SK-N-SH (cell line): ENCODE data around the gene PTPRJ. TPM values are rescaled to one million over a fixed set of nuclear protein-coding genes. Genes with fewer than 3 reads are reported as not detected.

Experiments
- CTCF ChIA-PET: fragments of 300-600, 350-600 bp; formaldehyde crosslinking; extraction: SDS; loops from one replicate; lab custom pipeline; 2021; lab: Yijun Ruan, JAX
- POLR2A ChIA-PET: fragments of 350-600 bp; sonication (Branson Sonifier 250); formaldehyde crosslinking; extraction: SDS; loops from one replicate; lab custom pipeline; 2020; ENCODE audit warnings: antibody characterized with exemption, inconsistent platforms; lab: Yijun Ruan, JAX
- DNase-seq: peaks from one replicate; pipeline ENCODE4 v3.0.0; 2012
- H2AFZ ChIP-seq: fragments of 200-600 bp; sonication (generic); 2 replicates; pipeline ENCODE4 v1.8.1; 2016; ENCODE audit warnings: antibody characterized with exemption, mild to moderate bottlenecking, low read depth
- H3F3A ChIP-seq: fragments of 200-600 bp; sonication (generic); replicated peaks from 2 replicates; pipeline ENCODE3; 2016; ENCODE audit warnings: antibody characterized with exemption, mild to moderate bottlenecking; ENCODE audit not compliant: insufficient read depth
- H3K27ac ChIP-seq, 2 experiments: fragments of 200-500 bp in 1 of 2; fragments of 200-600 bp in 1 of 2; sonication (Bioruptor generic) in 1 of 2; sonication (generic), shearing (Covaris generic) in 1 of 2; 2 replicates each; pipeline versions ENCODE4 v1.5.1 to v1.6.1; 2014 to 2016; ENCODE audit warnings: low read depth in 2 of 2, inconsistent platforms in 1 of 2, low read length in 1 of 2, mild to moderate bottlenecking in 1 of 2, mixed read lengths in 1 of 2
- H3K27me3 ChIP-seq: fragments of 200-600 bp; sonication (generic), shearing (Covaris generic); 2 replicates; pipeline ENCODE4 v1.6.1; 2016; ENCODE audit warnings: mixed run types; ENCODE audit not compliant: insufficient read depth
- H3K36me3 ChIP-seq, 2 experiments: fragments of 200-500 bp in 1 of 2; fragments of 200-600 bp in 1 of 2; sonication (Bioruptor generic) in 1 of 2; sonication (generic) in 1 of 2; replicated peaks in 1 of 2; 2 replicates each; pipeline versions ENCODE3 to v1.5.1; 2014 to 2016; ENCODE audit warnings: low read length in 1 of 2, mild to moderate bottlenecking in 1 of 2; ENCODE audit not compliant: insufficient read depth in 2 of 2, control insufficient read depth in 1 of 2
- H3K4me1 ChIP-seq, 2 experiments: fragments of 200-500 bp in 1 of 2; fragments of 200-600 bp in 1 of 2; sonication (Bioruptor generic) in 1 of 2; sonication (generic), shearing (Covaris generic) in 1 of 2; 2 replicates each; pipeline versions ENCODE4 v1.5.1 to v1.6.1; 2014 to 2016; ENCODE audit warnings: low read depth in 1 of 2, low read length in 1 of 2, mixed run types in 1 of 2; ENCODE audit not compliant: insufficient read depth in 2 of 2, control insufficient read depth in 1 of 2
- H3K4me2 ChIP-seq: fragments of 200-600 bp; sonication (generic), shearing (Covaris generic); 2 replicates; pipeline ENCODE4 v1.6.1; 2017; ENCODE audit warnings: mixed run types
- H3K4me3 ChIP-seq, 2 experiments: fragments of 200-500 bp in 1 of 2; fragments of 200-600 bp in 1 of 2; sonication (Bioruptor generic) in 1 of 2; sonication (generic), shearing (Covaris generic) in 1 of 2; 2 replicates each; pipeline versions ENCODE4 v1.5.1 to v1.8.1; 2014 to 2016; ENCODE audit warnings: low read depth in 2 of 2, inconsistent platforms in 1 of 2, low read length in 1 of 2, mild to moderate bottlenecking in 1 of 2, mixed read lengths in 1 of 2, moderate library complexity in 1 of 2
- H3K79me2 ChIP-seq: fragments of 200-600 bp; sonication (generic); 2 replicates; pipeline ENCODE4 v1.8.1; 2017; ENCODE audit warnings: mild to moderate bottlenecking; ENCODE audit not compliant: insufficient read depth
- H3K9ac ChIP-seq: fragments of 200-600 bp; sonication (generic); 2 replicates; pipeline ENCODE4 v1.6.1; 2017; ENCODE audit warnings: mixed run types
- H3K9me2 ChIP-seq: fragments of 200-600 bp; sonication (generic); 2 replicates; pipeline ENCODE4 v1.6.1; 2017; ENCODE audit warnings: mixed run types
- H3K9me3 ChIP-seq: fragments of 200-600 bp; sonication (generic); 2 replicates; pipeline ENCODE4 v1.6.1; 2017; ENCODE audit warnings: mixed run types, mild to moderate bottlenecking, moderate library complexity
- H4K20me1 ChIP-seq: fragments of 200-600 bp; sonication (generic); 2 replicates; pipeline ENCODE4 v1.6.1; 2017; ENCODE audit warnings: mild to moderate bottlenecking, mixed run types; ENCODE audit not compliant: insufficient read depth
- CTCF ChIP-seq: fragments of 200-600 bp; sonication (generic); IDR thresholded peaks from 2 replicates; pipeline ENCODE4 v1.6.1; 2017; ENCODE audit warnings: antibody characterized with exemption, mild to moderate bottlenecking, moderate library complexity
- FOXM1 ChIP-seq: IDR thresholded peaks from 2 replicates; pipeline ENCODE4 v1.4.0; 2012; ENCODE audit warnings: low read depth, mild to moderate bottlenecking
- GATA2 ChIP-seq: sonication (generic); formaldehyde crosslinking; IDR thresholded peaks from 2 replicates; pipeline ENCODE4 v1.5.0; 2020; ENCODE audit warnings: mild to moderate bottlenecking, missing genetic modification reagents
- PBX3 ChIP-seq: IDR thresholded peaks from 2 replicates; pipeline ENCODE4; 2012
- RCOR1 ChIP-seq: fragments of 150-350 bp; IDR thresholded peaks from 2 replicates; pipeline ENCODE4 v1.6.1; 2017; ENCODE audit warnings: antibody characterized with exemption, low read length
- REST ChIP-seq: IDR thresholded peaks from 2 replicates; pipeline ENCODE4 v1.6.1; 2012; ENCODE audit warnings: mild to moderate bottlenecking, low read depth, low read length, moderate library complexity
- RFX5 ChIP-seq: IDR thresholded peaks from 2 replicates; pipeline ENCODE4 v1.6.1; 2012; ENCODE audit warnings: mild to moderate bottlenecking, improper control_type of control experiment, low read length
- RXRA ChIP-seq: IDR thresholded peaks from 2 replicates; pipeline ENCODE4 v1.4.0; 2012; ENCODE audit warnings: low read depth, mild to moderate bottlenecking, borderline replicate concordance
- SMC3 ChIP-seq: IDR thresholded peaks from 2 replicates; pipeline ENCODE4 v1.6.1; 2012; ENCODE audit warnings: low read depth, low read length, improper control_type of control experiment
- TAF1 ChIP-seq: IDR thresholded peaks from 2 replicates; pipeline ENCODE4 v1.6.1; 2012; ENCODE audit warnings: low read depth, mild to moderate bottlenecking, low read length, moderate library complexity, borderline replicate concordance
- TEAD4 ChIP-seq: IDR thresholded peaks from 2 replicates; pipeline ENCODE4 v1.4.0; 2012; ENCODE audit warnings: mild to moderate bottlenecking, borderline replicate concordance; ENCODE audit not compliant: insufficient read depth
- YY1 ChIP-seq: IDR thresholded peaks from 2 replicates; pipeline ENCODE4 v1.4.0; 2012; ENCODE audit warnings: low read depth, mild to moderate bottlenecking
- WGBS: methylation state at CpG from one replicate; pipeline ENCODE4 v1.1.6; 2017; ENCODE audit warnings: low lambda C conversion rate; 5-methylcytosine and 5-hydroxymethylcytosine counted together
- polyA plus RNA-seq, 3 experiments: library from polyadenylated mRNA; depleted of rRNA; stranded (reverse); fragments of >200 nt; gene quantifications; 2 replicates each; pipeline ENCODE4 v1.2.3, GENCODE V29; 2012

Gene PTPRJ
- polyA plus RNA-seq, 1 of the 3 experiments (the other 2 are of a cell fraction), result 4.5 TPM

- Histone ChIP-seq H3K27me3 (no peaks in the 10 kb centered on the region), H4K20me1 (peaks cover 8% of the 10 kb centered on the region; the same call in 1 of the 2 replicates), H3F3A (no peaks in the 10 kb centered on the region), H3K9me3 (no peaks in the 10 kb centered on the region), H3K4me3 (no peak overlapping the region), H3K9ac (no peak overlapping the region), H3K4me1 (peaks cover 0 to 21% of the 10 kb centered on the region in 2 experiments; a peak in 1 of 4 replicates), H3K9me2 (no peaks in the 10 kb centered on the region), H2AFZ (no peak overlapping the region), H3K27ac (no peak overlapping the region), H3K79me2 (peaks cover 72% of the 10 kb centered on the region), H3K36me3 (no peaks in the 10 kb centered on the region), H3K4me2 (no peak overlapping the region)
- CTCF ChIA-PET, result interaction anchor here (0.8 to 7.0 kb wide), 2 partner anchors 163 to 167 kb away, joined by 3 to 47 read pairs; no protein-coding TSS in a partner anchor
- TF ChIP-seq SMC3, result no peak
- no peak for TF ChIP-seq GATA2 (CRISPR knock-in tag)
- no peak for TF ChIP-seq RCOR1
- TF ChIP-seq REST, result no peak
- TF ChIP-seq PBX3, result no peak
- no peak for TF ChIP-seq TEAD4
- TF ChIP-seq RFX5, result no peak
- TF ChIP-seq CTCF, result no peak
- TF ChIP-seq TAF1, result no peak
- no peak for TF ChIP-seq YY1
- TF ChIP-seq FOXM1, result no peak
- no peak for TF ChIP-seq RXRA
- POLR2A ChIA-PET, result interaction anchor here (0.6 kb wide), 1 partner anchor 184 kb away, joined by 4 read pairs; no protein-coding TSS in a partner anchor
- no peak for DNase-seq
- 83% methylated on average over 4 of the region's 6 CpGs for WGBS
These were observed 117.7 kb downstream of the PTPRJ start for GRCh38 chr11:48098024-48098423.
